K562 (cell line): ENCODE results near the gene SH3BP5L. TPM values are rescaled to one million over a fixed set of nuclear protein-coding genes. Genes with fewer than 3 reads are reported as not detected.
A peak's percentile ranks its signal among the peaks of the same experiment; 100 is the strongest.

ENCODE experiments used
- HMG20B ChIP-seq: fragments of 250-450 bp; sonication (Bioruptor Pico); IDR thresholded peaks from 2 replicates; pipeline ENCODE4 v1.5.0; 2021; ENCODE audit warnings: mild to moderate bottlenecking
- KHSRP ChIP-seq: fragments of 450-650 bp; IDR thresholded peaks from 2 replicates; pipeline ENCODE4 v1.6.1; 2017
- KLF16 ChIP-seq: IDR thresholded peaks from 2 replicates; pipeline ENCODE4 v1.6.1; 2016; ENCODE audit warnings: antibody characterized with exemption
- MAFF ChIP-seq: IDR thresholded peaks from 2 replicates; pipeline ENCODE4 v1.6.1; 2012; ENCODE audit warnings: low read length, improper control_type of control experiment
- MBD2 ChIP-seq: sonication (generic); IDR thresholded peaks from 2 replicates; pipeline ENCODE4 v1.6.1; 2016; ENCODE audit warnings: low read depth, borderline replicate concordance
- MECOM ChIP-seq: fragments of 250-450 bp; sonication (Bioruptor Pico); IDR thresholded peaks from 2 replicates; pipeline ENCODE4 v1.8.0; 2022; ENCODE audit warnings: inconsistent platforms
- PHTF2 ChIP-seq: fragments of 250-450 bp; sonication (Bioruptor Pico); IDR thresholded peaks from 2 replicates; pipeline ENCODE4 v1.5.0; 2021; ENCODE audit warnings: mild to moderate bottlenecking
- SIN3A ChIP-seq, 2 experiments: fragments of 150-350 bp in 1 of 2; IDR thresholded peaks; 2 replicates each; pipeline ENCODE4 v1.6.1; 2011 to 2016; ENCODE audit warnings: borderline replicate concordance in 2 of 2, low read depth in 2 of 2, low read length in 2 of 2, mild to moderate bottlenecking in 2 of 2, moderate library complexity in 2 of 2; ENCODE audit not compliant: control insufficient read depth in 1 of 2
- TBP ChIP-seq: optimal IDR thresholded peaks from 2 replicates; pipeline ENCODE3; 2011; ENCODE audit warnings: low read depth, low read length, improper control_type of control experiment
- XRCC3 ChIP-seq: fragments of 450-650 bp; IDR thresholded peaks from 2 replicates; pipeline ENCODE4 v1.6.1; 2017; ENCODE audit warnings: mild to moderate bottlenecking, moderate library complexity
- ZNF764 ChIP-seq: fragments of 250-450 bp; sonication (Bioruptor Pico); IDR thresholded peaks from 2 replicates; pipeline ENCODE4 v1.4.0; 2020; ENCODE audit warnings: low read depth, mild to moderate bottlenecking, moderate library complexity
- polyA plus RNA-seq, 8 experiments: library from polyadenylated mRNA; depleted of rRNA in 4 of 8; stranded (reverse) in 5 of 8; unstranded in 3 of 8; fragments of >200 nt; fragmentation: Nextera tagmentation in 2 of 8; fragmentation: Illumina TruSeq in 1 of 8; extraction: Ambion mirVana in 2 of 8; extraction: Trizol in 1 of 8; gene quantifications; 2 replicates each; pipeline versions ENCODE4 v1.2.1 to v1.2.3, GENCODE V29; 2011 to 2014; ENCODE audit warnings: inconsistent platforms in 1 of 8, missing spikeins in 1 of 8
- total RNA-seq, 7 experiments: library from RNA; depleted of rRNA in 6 of 7; stranded (reverse); fragments of >200 nt in 6 of 7; fragmentation: Illumina TruSeq in 2 of 7; extraction: Trizol in 2 of 7; gene quantifications; 2 replicates each; pipeline versions ENCODE4 v1.2.1 to v1.2.3, GENCODE V29; 2011 to 2021; ENCODE audit warnings: low replicate concordance in 1 of 7
- TF ChIP-seq, protein P1 (sequence below): sonication (generic); formaldehyde crosslinking; IDR thresholded peaks from 2 replicates; pipeline ENCODE4 v1.8.0; 2022; ENCODE audit warnings: mild to moderate bottlenecking, missing genetic modification reagents
- TF ChIP-seq, protein P2 (sequence below), 3 experiments: IDR thresholded peaks in 2 of 3; conservative IDR thresholded peaks in 1 of 3; 2 replicates each; pipeline ENCODE4 v1.5.1; 2011 to 2012; ENCODE audit warnings: low read length in 3 of 3, mild to moderate bottlenecking in 3 of 3, control low read depth in 2 of 3, improper control_type of control experiment in 1 of 3, inconsistent platforms in 1 of 3, low read depth in 1 of 3, mixed read lengths in 1 of 3, moderate library complexity in 1 of 3; ENCODE audit not compliant: insufficient read depth in 2 of 3
- TF ChIP-seq, protein P3 (sequence below), 3 experiments: fragments of 200-800 bp in 1 of 3; sonication (Bioruptor generic) in 1 of 3; sonication (generic) in 1 of 3; formaldehyde crosslinking in 1 of 3; IDR thresholded peaks; 2 replicates each; pipeline versions ENCODE4 v1.6.1 to v1.8.0; 2016 to 2022; ENCODE audit warnings: mild to moderate bottlenecking in 2 of 3, missing compliant biosample characterization in 2 of 3, missing genetic modification characterization in 2 of 3, missing genetic modification reagents in 1 of 3
- TF ChIP-seq, protein P4 (sequence below): sonication (generic); formaldehyde crosslinking; IDR thresholded peaks from 2 replicates; pipeline ENCODE4 v1.8.1; 2022; ENCODE audit warnings: missing genetic modification reagents
- TF ChIP-seq, protein P5 (sequence below): fragments of 200-800 bp; sonication (Bioruptor generic); IDR thresholded peaks from 2 replicates; pipeline ENCODE4 v1.6.1; 2017; ENCODE audit warnings: missing genetic modification characterization, missing compliant biosample characterization
- TF ChIP-seq, protein P6 (sequence below): fragments of 450-650 bp; IDR thresholded peaks from 2 replicates; pipeline ENCODE4 v1.7.0; 2016; ENCODE audit warnings: borderline replicate concordance
- TF ChIP-seq, protein P7 (sequence below): sonication (generic); formaldehyde crosslinking; IDR thresholded peaks from 2 replicates; pipeline ENCODE4 v1.8.1; 2023; ENCODE audit warnings: mild to moderate bottlenecking, missing genetic modification reagents, moderate library complexity

Gene SH3BP5L
- total and polyA plus RNA-seq, 9 of the 15 experiments (the other 6 are each of a cell fraction or from before 2014, with no cell fraction given): 1.9 to 26.5 (median 15.8) TPM

DNA sequence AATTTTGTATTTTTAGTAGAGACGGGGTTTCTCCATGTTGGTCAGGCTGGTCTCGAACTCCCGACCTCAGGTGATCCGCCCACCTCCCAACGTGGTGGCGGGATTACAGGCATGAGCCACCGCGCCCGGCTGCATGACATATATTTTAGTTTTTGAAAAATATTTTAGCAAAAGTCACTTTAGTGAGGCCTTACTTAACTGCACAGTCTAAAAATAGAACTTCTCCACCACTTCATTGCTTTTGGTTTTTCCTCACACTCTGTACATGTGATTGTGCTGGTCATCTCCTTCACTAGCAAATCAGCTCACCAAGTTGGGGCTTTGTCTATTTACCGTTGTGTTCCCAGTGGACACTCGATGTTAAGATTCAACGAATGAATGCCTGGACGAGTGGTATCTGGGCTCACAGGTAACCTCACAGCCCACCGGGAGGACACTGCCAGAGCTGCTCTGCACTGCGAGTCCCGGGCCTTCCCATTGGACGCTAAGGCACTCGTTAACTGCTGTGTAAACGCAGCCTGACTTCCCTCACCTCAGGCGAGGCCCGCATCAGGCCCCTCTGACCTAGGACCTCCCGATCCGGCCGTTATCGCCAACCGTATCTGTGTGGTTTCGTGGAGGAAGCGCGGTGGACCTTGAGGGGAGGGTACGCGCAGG lies 47.2 kb upstream of the SH3BP5L start (continued):
- TF ChIP-seq, protein P1, sequence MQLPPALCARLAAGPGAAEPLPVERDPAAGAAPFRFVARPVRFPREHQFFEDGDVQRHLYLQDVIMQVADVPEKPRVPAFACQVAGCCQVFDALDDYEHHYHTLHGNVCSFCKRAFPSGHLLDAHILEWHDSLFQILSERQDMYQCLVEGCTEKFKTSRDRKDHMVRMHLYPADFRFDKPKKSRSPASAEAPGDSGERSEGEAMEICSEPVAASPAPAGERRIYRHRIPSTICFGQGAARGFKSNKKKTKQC (CRISPR knock-in tag): 0 out of 2 replicates have a peak, but pooled peaks have one; percentile 17
- TF ChIP-seq, protein P2, sequence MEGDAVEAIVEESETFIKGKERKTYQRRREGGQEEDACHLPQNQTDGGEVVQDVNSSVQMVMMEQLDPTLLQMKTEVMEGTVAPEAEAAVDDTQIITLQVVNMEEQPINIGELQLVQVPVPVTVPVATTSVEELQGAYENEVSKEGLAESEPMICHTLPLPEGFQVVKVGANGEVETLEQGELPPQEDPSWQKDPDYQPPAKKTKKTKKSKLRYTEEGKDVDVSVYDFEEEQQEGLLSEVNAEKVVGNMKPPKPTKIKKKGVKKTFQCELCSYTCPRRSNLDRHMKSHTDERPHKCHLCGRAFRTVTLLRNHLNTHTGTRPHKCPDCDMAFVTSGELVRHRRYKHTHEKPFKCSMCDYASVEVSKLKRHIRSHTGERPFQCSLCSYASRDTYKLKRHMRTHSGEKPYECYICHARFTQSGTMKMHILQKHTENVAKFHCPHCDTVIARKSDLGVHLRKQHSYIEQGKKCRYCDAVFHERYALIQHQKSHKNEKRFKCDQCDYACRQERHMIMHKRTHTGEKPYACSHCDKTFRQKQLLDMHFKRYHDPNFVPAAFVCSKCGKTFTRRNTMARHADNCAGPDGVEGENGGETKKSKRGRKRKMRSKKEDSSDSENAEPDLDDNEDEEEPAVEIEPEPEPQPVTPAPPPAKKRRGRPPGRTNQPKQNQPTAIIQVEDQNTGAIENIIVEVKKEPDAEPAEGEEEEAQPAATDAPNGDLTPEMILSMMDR (IDR thresholded peaks at IDR 0.05 in 2 of 3, conservative IDR thresholded peaks at IDR 0.05 in 1 of 3; ENCODE audit: insufficient read depth in 2 of 3, low read depth in 1 of 3, low read length in 3 of 3): 0 out of 6 replicates have a peak, but pooled peaks of 1 of the 3 experiments have one; percentile 4
- TF ChIP-seq ZNF764 (CRISPR knock-in tag) (no peak), MECOM (CRISPR knock-in tag) (no peak), MAFF (no peak), TBP (no peak), PHTF2 (no peak), MBD2 (no peak), XRCC3 (no peak), KLF16 (no peak), SIN3A (IDR thresholded peaks at IDR 0.05; ENCODE audit: borderline replicate concordance in 2 of 2, control insufficient read depth in 1 of 2, low read depth in 2 of 2, low read length in 2 of 2) (no peak), HMG20B (CRISPR knock-in tag) (no peak), KHSRP (no peak)
- TF ChIP-seq, protein P3, sequence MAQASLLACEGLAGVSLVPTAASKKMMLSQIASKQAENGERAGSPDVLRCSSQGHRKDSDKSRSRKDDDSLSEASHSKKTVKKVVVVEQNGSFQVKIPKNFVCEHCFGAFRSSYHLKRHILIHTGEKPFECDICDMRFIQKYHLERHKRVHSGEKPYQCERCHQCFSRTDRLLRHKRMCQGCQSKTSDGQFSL (CRISPR knock-in tag; IDR thresholded peaks at IDR 0.05): no peak
- TF ChIP-seq, protein P3 (tag; IDR thresholded peaks at IDR 0.05): no peak
- TF ChIP-seq, protein P4, sequence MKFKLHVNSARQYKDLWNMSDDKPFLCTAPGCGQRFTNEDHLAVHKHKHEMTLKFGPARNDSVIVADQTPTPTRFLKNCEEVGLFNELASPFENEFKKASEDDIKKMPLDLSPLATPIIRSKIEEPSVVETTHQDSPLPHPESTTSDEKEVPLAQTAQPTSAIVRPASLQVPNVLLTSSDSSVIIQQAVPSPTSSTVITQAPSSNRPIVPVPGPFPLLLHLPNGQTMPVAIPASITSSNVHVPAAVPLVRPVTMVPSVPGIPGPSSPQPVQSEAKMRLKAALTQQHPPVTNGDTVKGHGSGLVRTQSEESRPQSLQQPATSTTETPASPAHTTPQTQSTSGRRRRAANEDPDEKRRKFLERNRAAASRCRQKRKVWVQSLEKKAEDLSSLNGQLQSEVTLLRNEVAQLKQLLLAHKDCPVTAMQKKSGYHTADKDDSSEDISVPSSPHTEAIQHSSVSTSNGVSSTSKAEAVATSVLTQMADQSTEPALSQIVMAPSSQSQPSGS: no peak
- TF ChIP-seq, protein P5, sequence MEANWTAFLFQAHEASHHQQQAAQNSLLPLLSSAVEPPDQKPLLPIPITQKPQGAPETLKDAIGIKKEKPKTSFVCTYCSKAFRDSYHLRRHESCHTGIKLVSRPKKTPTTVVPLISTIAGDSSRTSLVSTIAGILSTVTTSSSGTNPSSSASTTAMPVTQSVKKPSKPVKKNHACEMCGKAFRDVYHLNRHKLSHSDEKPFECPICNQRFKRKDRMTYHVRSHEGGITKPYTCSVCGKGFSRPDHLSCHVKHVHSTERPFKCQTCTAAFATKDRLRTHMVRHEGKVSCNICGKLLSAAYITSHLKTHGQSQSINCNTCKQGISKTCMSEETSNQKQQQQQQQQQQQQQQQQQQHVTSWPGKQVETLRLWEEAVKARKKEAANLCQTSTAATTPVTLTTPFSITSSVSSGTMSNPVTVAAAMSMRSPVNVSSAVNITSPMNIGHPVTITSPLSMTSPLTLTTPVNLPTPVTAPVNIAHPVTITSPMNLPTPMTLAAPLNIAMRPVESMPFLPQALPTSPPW (CRISPR knock-in tag): no peak
- TF ChIP-seq, protein P6, sequence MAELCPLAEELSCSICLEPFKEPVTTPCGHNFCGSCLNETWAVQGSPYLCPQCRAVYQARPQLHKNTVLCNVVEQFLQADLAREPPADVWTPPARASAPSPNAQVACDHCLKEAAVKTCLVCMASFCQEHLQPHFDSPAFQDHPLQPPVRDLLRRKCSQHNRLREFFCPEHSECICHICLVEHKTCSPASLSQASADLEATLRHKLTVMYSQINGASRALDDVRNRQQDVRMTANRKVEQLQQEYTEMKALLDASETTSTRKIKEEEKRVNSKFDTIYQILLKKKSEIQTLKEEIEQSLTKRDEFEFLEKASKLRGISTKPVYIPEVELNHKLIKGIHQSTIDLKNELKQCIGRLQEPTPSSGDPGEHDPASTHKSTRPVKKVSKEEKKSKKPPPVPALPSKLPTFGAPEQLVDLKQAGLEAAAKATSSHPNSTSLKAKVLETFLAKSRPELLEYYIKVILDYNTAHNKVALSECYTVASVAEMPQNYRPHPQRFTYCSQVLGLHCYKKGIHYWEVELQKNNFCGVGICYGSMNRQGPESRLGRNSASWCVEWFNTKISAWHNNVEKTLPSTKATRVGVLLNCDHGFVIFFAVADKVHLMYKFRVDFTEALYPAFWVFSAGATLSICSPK: no peak
- TF ChIP-seq, protein P7, sequence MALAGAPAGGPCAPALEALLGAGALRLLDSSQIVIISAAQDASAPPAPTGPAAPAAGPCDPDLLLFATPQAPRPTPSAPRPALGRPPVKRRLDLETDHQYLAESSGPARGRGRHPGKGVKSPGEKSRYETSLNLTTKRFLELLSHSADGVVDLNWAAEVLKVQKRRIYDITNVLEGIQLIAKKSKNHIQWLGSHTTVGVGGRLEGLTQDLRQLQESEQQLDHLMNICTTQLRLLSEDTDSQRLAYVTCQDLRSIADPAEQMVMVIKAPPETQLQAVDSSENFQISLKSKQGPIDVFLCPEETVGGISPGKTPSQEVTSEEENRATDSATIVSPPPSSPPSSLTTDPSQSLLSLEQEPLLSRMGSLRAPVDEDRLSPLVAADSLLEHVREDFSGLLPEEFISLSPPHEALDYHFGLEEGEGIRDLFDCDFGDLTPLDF: no peak
